ENCODE data around the gene DAP3. TPM values are rescaled to one million over a fixed set of nuclear protein-coding genes. Genes with fewer than 3 reads are reported as not detected.
"Not testable (repeated sequence)": the region's sequence is repeated elsewhere in the genome, so short reads cannot be mapped to it uniquely, and the experiment has no call there.

DAP3 gene
- total RNA-seq, 2 experiments from 2014 or later = 148 to 151 TPM

DNA sequence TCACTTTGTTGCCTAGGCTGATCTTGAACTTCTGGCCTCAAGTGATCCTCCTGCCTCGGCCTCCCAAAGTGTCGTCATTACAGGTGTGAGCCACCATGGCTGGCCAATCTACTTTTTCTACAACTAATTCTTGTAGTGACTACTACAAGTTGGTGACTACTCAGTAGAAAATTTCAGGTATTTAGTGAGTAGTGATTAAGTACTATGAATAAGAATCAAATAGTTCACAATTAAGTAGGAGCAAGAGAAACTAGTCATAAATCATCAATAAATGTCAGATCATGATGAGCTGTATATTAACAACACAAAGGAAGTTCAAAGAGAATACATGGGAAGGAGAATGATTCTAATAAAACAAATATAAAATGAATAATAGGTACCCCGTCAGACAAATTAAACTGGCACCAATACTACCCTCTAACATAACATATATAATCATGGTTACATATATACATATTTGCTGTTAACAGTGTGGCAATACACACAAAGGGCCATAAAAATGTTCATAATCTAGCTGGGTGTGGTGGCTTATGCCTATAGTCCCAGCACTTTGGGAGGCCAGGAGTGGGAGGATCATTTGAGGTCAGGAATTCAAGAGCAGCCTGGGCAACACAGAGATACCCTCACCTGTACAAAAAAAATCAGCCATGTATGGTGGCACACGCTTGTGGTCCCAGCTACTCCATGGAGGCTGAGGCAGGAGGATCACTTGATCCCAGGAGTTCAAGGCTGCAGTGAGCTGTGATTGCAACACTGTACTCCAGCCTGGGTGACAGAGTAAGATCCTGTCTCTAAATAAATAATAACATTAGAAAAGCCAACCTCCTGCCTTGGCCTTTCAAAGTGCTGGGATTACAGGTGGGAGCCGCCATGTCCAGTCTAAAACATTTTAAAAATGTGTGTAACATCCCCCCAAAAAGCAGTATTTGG is 19.4 kb upstream of the DAP3 start:
- Mint-ChIP-seq H3K27ac (no peak overlapping the region), H3K27me3 (no peaks in the 10 kb centered on the region), H3K4me1 (no peaks in the 10 kb centered on the region), H3K36me3 (peaks cover 13% of the 10 kb centered on the region), H3K4me3 (no peak overlapping the region), H3K9me3 (no peaks in the 10 kb centered on the region)
- DNase-seq = no peak

DNA sequence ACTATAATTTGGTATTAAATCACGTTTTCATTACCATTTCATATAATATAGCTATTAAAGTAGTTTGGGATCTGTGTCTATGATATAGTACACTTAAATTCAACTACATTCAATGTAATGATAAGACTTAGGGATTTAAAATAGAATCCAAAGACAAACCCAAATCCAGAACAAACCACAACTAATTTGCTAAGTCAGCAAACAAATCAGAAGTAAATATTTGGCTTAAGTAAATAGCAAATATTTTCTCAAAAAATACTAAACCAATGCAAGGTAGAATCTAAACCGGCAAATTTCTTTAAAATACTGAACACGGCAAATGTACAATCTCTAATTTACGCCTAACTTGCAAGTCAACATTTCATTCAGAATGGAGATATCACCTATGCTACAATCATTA is 17.1 kb upstream of the DAP3 start:
- Mint-ChIP-seq H3K27ac (no peak overlapping the region), H3K4me1 (no peaks in the 10 kb centered on the region), H3K27me3 (no peaks in the 10 kb centered on the region), H3K4me3 (no peak overlapping the region), H3K36me3 (peaks cover 15% of the 10 kb centered on the region), H3K9me3 (no peaks in the 10 kb centered on the region)
- DNase-seq = no peak

DNA sequence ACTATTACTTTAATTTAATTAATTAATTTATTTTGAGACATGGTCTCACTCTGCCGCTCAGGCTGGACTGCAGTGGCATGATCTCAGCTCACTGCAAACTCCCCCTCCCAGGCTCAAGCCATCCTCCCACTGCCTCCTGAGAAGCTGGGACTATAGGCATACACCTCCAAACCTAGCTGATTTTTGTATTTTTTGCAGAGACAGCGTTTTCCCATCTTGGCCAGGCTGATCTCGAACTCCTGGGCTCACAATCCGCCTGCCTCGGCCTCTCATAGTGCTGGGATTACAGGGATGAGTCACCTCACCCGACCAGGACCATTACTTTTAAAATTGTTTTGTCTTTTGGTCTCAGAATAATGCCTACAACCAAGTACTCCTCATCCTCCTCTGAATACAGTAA is 15.9 kb upstream of the DAP3 start:
- Mint-ChIP-seq H3K36me3 (peaks cover 18% of the 10 kb centered on the region), H3K4me1 (no peaks in the 10 kb centered on the region), H3K27ac (no peak overlapping the region)

DNA sequence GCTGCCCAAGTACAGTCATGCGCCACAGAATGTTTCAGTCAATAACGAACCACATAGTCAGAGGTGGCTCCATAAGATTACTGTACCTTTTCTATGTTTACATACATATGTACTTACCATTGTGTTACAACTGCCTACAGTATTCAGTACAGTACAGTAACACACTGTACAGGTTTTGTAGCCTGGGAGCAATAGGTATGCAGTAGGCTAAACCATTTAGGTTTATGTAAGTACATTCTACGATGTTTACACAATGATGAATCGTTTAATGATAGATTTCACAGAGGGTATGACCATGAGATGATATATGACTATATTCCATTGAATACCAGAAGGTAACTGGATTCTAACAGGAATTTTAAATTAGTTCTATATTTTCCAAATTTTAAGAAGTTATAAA is 10.9 kb upstream of the DAP3 start:
- no peaks in the 10 kb centered on the region for H3K27me3 Mint-ChIP-seq
- peaks cover 12% of the 10 kb centered on the region for H3K4me1 Mint-ChIP-seq
- H3K4me3 Mint-ChIP-seq = no peak overlapping the region
- no peaks in the 10 kb centered on the region for H3K9me3 Mint-ChIP-seq
- H3K27ac Mint-ChIP-seq = no peak overlapping the region
- DNase-seq = no peak
- H3K36me3 Mint-ChIP-seq = peaks cover 21% of the 10 kb centered on the region

More for the DNA sequence above, 15.9 kb upstream of the DAP3 start:
- no peaks in the 10 kb centered on the region for H3K27me3 Mint-ChIP-seq
- no peaks in the 10 kb centered on the region for H3K9me3 Mint-ChIP-seq
- no peak overlapping the region for H3K4me3 Mint-ChIP-seq
- no peak for DNase-seq

DNA sequence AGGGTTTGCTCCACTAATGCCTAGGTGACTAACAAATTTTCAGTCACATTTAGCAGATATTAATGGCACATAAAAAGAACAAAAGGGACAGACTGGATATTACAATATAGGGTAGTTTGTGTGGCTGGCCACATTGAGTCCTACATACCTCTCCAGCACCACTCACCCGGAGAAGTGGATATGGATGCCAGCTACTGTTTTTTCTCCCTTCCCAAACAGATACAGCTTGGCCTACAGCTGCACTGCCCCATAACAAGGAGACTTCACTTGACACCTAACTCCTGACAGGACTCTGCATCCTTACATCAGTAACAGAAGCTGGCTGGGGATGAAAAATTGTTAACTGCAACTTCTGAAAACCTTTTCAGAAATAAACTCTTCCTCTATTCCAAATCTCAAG is 9.9 kb upstream of the DAP3 start:
- Mint-ChIP-seq H3K36me3 (peaks cover 27% of the 10 kb centered on the region), H3K4me1 (peaks cover 18% of the 10 kb centered on the region)
- H3K9me3 Mint-ChIP-seq, H3K27ac Mint-ChIP-seq, H3K4me3 Mint-ChIP-seq, H3K27me3 Mint-ChIP-seq, DNase-seq: not testable (repeated sequence)

DNA sequence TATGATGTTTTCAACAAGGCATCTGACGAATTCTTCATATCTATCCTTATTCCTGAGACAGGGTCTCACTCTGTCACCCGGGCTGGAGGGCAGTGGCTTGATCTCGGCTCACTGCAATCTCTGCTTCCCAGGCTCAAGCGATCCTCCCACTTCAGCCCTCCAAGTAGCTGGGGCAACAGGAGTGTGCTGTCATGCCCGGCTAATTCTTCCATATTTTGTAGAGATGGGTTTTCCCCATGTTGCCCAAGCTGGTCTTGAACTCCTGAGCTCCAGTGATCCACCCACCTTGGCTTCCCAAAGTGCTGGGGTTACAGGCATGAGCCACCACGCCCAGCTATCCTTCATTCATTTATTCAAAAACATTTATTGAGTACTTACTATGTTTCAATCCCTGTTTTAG is 8.4 kb upstream of the DAP3 start:
- no peak overlapping the region for H3K27ac Mint-ChIP-seq
- H3K4me1 Mint-ChIP-seq = peaks cover 32% of the 10 kb centered on the region
- H3K36me3 Mint-ChIP-seq = peaks cover 28% of the 10 kb centered on the region
- H3K27me3 Mint-ChIP-seq = no peaks in the 10 kb centered on the region
- no peaks in the 10 kb centered on the region for H3K9me3 Mint-ChIP-seq
- no peak for DNase-seq
- no peak overlapping the region for H3K4me3 Mint-ChIP-seq

DNA sequence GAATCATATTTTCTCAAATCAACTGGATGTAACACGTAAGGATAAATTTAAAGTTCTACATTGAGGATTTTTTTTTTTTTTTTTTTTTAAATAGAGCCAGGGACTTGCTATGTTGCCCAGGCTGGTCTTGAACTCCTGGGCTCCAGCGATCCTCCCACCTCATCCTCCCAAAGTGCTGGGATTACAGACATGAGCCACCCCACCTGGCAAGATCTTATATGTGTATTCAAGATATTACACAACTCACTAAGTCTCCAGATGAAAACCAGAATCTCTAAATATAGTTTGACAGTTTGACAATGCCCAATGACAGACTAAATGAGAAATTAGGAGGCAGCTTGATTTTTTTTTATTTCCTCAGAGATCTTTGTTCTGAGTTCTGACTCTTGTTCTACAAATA is 7.1 kb upstream of the DAP3 start:
- H3K27me3 Mint-ChIP-seq = no peaks in the 10 kb centered on the region
- H3K36me3 Mint-ChIP-seq = peaks cover 30% of the 10 kb centered on the region
- H3K27ac Mint-ChIP-seq = peak overlapping the region; percentile 25
- no peak overlapping the region for H3K4me3 Mint-ChIP-seq
- H3K9me3 Mint-ChIP-seq = no peaks in the 10 kb centered on the region
- no peak for DNase-seq
- H3K4me1 Mint-ChIP-seq = peaks cover 41% of the 10 kb centered on the region

DNA sequence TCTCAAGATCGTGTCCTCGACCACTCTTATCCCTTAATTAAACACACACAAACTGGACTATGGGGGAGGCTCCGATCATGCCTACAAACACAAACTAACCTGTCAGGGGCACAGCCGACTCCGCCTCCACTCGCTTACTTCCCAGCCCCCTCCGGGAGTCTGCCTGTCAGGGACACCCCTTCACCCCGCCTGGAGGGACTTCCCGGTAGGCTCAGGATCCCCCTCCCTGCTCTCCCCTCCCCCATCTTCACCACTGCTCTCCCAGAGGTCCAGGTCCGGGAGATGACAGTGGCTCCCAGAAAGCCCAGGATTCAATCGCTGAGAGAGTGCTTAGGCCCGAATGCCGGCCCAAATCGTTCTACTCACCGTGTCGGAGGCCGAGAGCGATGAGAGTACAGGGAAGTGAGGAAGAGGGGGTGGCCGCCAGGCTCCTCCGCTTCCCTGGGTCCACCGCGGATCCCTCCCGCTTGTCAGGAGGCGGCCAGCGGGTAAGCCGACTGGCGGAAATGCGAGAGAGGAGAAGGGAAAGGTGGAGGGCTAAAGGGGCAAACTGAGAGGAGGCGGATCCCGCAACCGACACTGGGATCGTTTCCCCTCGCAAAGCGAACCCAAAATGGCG is 1.1 kb upstream of the DAP3 start:
- Mint-ChIP-seq H3K4me3 (peak overlapping the region; percentile 97), H3K27ac (peak overlapping the region; percentile 97), H3K36me3 (peaks cover 57% of the 10 kb centered on the region), H3K4me1 (peaks cover 55% of the 10 kb centered on the region)
- not testable (repeated sequence) for H3K9me3 Mint-ChIP-seq, DNase-seq, H3K27me3 Mint-ChIP-seq

DNA sequence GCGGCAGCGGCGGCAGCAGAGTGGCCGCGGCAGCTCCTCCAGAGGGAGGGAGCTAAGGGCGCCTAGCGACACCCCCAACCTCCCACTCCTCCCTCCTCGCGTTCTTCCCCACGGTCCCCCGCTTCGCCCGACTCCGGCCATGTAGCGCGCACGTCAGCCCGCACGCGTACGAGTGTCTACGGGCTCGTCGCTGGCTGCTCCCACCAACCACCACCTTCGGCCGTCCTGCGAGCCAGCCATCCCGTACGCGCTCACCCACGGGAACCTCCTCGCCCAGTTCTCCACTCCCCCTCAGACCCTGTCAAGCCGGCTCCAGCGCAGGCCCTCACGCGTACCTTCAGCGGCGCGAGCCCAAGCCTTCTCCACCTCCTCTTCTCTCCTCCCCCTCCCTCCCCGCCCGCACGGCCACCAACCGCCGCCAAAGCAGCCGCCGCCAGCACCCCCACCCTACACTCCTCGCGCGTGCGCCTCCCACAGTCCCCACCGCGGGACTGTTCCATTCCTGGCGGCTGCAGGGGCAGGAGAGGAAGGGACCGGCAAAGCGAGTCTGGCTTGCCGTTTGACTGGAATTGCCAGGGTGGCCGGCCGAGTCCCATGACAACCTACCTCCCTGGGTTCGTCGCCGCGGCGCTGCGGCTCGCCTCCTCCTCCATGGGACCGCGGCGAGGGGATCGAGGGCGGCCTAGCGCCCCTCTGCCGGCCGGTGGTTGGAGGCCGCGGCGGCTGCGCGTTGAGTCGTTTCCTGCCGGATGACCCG is 389 bp upstream of the DAP3 start, which contains the start of gene YY1AP1:
Gene YY1AP1 (minus strand): TSS at position 451 of the 757 bp plus-strand sequence. CDS start 8,338 bp downstream, outside the sequence.
- Mint-ChIP-seq H3K4me1 (peaks cover 62% of the 10 kb centered on the region), H3K4me3 (peak within 1 kb of the TSS; percentile 97)

DNA sequence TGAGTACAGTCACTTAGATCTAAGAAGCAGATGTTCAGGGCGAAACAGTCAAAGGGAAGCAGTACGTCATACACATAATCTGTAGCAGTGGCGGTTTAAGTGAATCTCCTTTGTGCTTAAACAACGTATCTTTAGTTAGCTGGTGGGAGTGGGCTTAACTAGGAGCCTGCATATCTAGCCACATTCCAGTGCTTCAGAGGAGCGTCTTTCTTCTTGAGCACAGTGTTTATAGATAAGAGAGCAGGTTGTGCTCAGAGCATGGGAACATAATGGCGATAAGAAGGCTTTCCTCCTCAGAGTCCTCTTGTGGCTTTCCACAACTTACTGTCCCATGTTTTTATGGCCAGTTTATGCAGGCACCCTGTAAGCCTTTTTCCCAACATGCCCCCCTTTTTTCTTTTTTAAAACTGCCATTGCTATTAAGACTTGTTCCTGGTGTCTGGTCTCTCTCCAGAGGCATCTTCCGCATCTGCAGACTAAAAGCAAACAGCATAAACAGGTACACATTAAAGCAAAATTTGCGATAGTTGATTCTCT is 3.2 kb downstream of the DAP3 start:
- Mint-ChIP-seq H3K4me3 (no peak overlapping the region), H3K27me3 (no peaks in the 10 kb centered on the region), H3K27ac (no peak overlapping the region), H3K9me3 (no peaks in the 10 kb centered on the region), H3K36me3 (peaks cover 57% of the 10 kb centered on the region), H3K4me1 (peaks cover 59% of the 10 kb centered on the region)
- DNase-seq = no peak

More for the DNA sequence above, 389 bp upstream of the DAP3 start, which contains the start of gene YY1AP1:
- Mint-ChIP-seq H3K27ac (peak within 1 kb of the TSS; percentile 97), H3K36me3 (peaks cover 61% of the 10 kb centered on the region), H3K9me3 (no peaks in the 10 kb centered on the region), H3K27me3 (no peaks in the 10 kb centered on the region)
- DNase-seq = peak; percentile 91

DNA sequence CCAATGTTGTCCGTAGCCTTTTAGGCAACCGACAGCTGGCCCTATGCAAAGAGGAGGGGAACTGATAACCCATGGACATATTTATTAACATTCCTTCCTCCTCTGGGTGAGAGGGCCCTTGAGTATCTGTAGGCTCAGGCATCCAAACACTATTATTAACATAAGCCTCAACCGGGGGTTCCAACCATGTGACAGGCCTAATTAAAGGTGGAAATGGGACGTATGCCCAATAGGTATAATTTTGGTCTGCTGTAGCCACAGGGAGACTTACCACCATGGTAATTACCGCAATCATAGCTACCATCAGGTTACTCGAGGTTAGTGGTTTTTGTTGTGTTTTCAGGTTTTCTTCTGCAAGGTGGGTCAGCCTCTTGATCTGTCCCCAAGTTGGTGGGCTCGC is 5.3 kb downstream of the DAP3 start:
- no peaks in the 10 kb centered on the region for H3K27me3 Mint-ChIP-seq
- no peaks in the 10 kb centered on the region for H3K9me3 Mint-ChIP-seq
- no peak for DNase-seq
- H3K36me3 Mint-ChIP-seq = peaks cover 61% of the 10 kb centered on the region
- no peak overlapping the region for H3K4me3 Mint-ChIP-seq
- no peak overlapping the region for H3K27ac Mint-ChIP-seq
- H3K4me1 Mint-ChIP-seq = peaks cover 67% of the 10 kb centered on the region

DNA sequence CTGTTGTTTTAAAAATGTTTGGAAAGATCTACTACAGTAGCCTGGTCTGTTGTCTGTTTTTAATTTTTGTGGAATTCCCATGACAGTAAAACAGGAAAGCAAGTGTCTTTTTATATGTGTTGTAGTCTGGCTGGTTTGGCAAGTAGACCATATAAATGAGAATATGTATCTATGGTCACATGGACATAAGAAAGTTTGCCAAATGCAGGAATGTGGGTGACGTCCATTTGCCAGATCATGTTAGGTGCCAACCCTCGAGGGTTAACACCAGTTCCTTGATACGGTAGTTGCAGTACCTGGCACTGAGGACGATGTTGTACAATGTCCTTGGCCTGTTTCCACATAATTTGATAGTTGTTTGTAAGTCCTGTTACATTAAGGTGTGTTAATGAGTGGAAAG is 6.2 kb downstream of the DAP3 start:
- H3K27me3 Mint-ChIP-seq = no peaks in the 10 kb centered on the region
- H3K4me1 Mint-ChIP-seq = peaks cover 64% of the 10 kb centered on the region
- no peaks in the 10 kb centered on the region for H3K9me3 Mint-ChIP-seq
- no peak overlapping the region for H3K4me3 Mint-ChIP-seq
- DNase-seq = no peak
- H3K27ac Mint-ChIP-seq = no peak overlapping the region
- H3K36me3 Mint-ChIP-seq = peaks cover 56% of the 10 kb centered on the region

DNA sequence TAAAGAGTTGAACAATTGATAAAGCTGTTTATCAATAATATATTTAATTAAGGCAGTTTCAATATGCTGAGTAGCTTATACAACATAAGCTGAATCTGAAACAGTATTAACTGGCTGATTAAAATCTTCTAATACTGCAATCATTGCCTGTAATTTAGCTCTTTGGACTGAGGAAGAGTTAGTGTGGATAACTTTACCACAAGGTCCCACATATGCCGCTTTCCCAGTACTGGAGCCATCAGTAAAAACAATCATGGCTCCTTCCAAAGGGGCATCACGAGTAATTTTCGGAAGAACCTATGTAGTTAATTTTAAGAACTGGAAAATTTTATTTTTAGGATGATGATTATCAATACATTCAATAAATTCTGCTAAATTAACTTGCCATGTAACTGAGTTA is 6.7 kb downstream of the DAP3 start:
- Mint-ChIP-seq H3K4me3 (no peak overlapping the region), H3K4me1 (peaks cover 60% of the 10 kb centered on the region), H3K27ac (no peak overlapping the region), H3K9me3 (no peaks in the 10 kb centered on the region), H3K36me3 (peaks cover 53% of the 10 kb centered on the region), H3K27me3 (no peaks in the 10 kb centered on the region)
- DNase-seq = no peak

DNA sequence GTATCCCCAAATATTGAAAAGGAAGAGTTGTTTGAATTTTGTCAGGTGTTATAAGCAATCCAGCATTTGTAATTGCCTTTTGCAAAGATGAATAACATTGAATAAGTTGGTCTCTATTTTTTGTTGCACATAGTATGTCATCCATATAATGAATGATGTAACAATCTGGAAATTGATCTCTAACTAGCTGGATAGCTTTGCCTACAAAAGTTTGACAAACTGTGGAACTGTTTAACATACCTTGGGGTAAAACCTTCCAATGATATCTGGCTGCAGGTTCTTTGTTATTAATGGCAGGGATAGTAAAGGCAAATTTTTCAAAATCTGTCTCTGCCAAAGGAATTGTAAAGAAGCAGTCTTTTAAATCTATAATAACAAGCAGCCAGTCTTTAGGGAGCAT is 7.6 kb downstream of the DAP3 start:
- Mint-ChIP-seq H3K4me1 (peaks cover 52% of the 10 kb centered on the region), H3K36me3 (peaks cover 45% of the 10 kb centered on the region)

DNA sequence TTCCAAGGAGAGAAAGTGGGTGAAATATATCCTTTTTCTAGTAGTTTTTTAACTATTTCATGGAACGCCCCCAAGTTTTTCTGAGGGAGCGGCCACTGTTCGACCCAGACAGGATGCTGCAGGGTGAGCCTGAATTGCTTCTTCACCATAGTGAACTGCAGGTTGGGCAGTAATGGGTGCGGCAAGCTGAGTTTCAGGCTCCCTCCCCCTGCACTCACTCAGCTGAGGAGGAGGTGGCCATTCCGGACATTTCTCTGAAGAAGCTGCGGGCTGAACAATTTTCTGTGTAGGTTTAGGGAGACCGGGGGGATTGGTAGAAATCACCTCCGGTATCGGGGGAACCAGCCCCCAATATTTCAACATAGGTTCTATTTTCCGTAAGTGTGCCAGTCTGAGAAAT is 8.2 kb downstream of the DAP3 start:
- DNase-seq = no peak
- H3K4me3 Mint-ChIP-seq = no peak overlapping the region
- peaks cover 40% of the 10 kb centered on the region for H3K36me3 Mint-ChIP-seq
- H3K27ac Mint-ChIP-seq = no peak overlapping the region
- peaks cover 47% of the 10 kb centered on the region for H3K4me1 Mint-ChIP-seq
- H3K9me3 Mint-ChIP-seq = no peaks in the 10 kb centered on the region
- H3K27me3 Mint-ChIP-seq = no peaks in the 10 kb centered on the region

More for the DNA sequence above, 7.6 kb downstream of the DAP3 start:
- no peaks in the 10 kb centered on the region for H3K27me3 Mint-ChIP-seq
- no peak for DNase-seq
- H3K4me3 Mint-ChIP-seq = no peak overlapping the region
- H3K9me3 Mint-ChIP-seq = no peaks in the 10 kb centered on the region
- H3K27ac Mint-ChIP-seq = no peak overlapping the region
